ELF-1 (cell line): Measurements from ENCODE around the gene FRMD6.

Source experiments
- DNase-seq: peaks from one replicate; pipeline ENCODE4 v3.0.0-alpha.2; 2016; ENCODE audit warnings: low read depth, low spot score

The FRMD6 gene

GRCh38 chr14:51666070-51666469, 14.4 kb downstream of the FRMD6 start:
- DNase-seq = no peak

DNA sequence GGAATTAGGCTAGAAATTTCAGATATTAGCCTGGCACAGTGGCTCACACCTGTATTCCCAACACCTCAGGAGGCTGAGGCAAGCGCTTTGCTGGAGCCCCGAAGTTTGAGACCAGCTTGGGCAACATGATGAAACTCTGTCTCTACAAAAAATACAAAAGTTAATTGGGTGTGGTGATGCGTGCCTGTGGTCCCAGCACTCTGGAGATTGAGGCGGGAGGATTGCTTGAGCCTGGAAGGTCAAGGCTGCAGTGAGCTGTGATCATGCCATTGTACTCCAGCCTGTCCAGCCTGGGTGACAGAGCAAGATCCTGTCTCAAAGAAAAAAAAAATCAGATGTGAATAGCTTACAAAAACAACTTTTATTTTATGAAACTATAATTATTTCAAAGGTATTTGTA, 15.1 kb downstream of the FRMD6 start:
- DNase-seq = no peak

GRCh38 chr14:51668870-51669269, 17.2 kb downstream of the FRMD6 start:
- no peak for DNase-seq

- no peak for DNase-seq
Observed at GRCh38 chr14:51674294-51675002, 22.7 kb downstream of the FRMD6 start.

- no peak for DNase-seq
Observed at GRCh38 chr14:51676549-51676948, 24.8 kb downstream of the FRMD6 start.

- no peak for DNase-seq
Observed at GRCh38 chr14:51677266-51677665, 25.6 kb downstream of the FRMD6 start.

- DNase-seq = no peak
Observed at GRCh38 chr14:51677738-51678137, 26.0 kb downstream of the FRMD6 start.

DNA sequence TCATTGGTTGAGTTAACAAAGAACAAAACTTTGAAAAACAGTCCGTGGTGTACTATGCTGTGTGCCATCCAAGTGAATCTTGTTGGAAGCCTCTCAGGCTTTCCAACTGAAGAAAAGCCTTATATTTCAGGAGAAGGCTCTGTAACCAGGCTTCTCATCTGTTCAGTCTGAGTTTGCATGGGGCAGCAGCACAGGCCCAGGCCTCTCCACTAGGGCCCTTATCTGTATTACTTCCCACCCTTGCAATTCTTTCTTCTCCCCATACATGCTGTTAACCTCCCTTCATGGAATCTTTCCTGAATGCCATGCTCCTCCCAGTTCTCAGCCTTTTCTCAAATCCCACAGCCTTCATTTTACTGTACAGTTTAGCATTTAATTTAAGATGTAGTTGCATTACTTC, 28.3 kb downstream of the FRMD6 start:
- DNase-seq = peak; percentile 19

GRCh38 chr14:51681411-51681810, 29.7 kb downstream of the FRMD6 start:
- DNase-seq = no peak

- DNase-seq = no peak
Observed at GRCh38 chr14:51682411-51682810, 30.7 kb downstream of the FRMD6 start.

GRCh38 chr14:51684760-51685159, 33.0 kb downstream of the FRMD6 start:
- no peak for DNase-seq

GRCh38 chr14:51691176-51691575, 39.5 kb downstream of the FRMD6 start:
- DNase-seq = no peak

DNA sequence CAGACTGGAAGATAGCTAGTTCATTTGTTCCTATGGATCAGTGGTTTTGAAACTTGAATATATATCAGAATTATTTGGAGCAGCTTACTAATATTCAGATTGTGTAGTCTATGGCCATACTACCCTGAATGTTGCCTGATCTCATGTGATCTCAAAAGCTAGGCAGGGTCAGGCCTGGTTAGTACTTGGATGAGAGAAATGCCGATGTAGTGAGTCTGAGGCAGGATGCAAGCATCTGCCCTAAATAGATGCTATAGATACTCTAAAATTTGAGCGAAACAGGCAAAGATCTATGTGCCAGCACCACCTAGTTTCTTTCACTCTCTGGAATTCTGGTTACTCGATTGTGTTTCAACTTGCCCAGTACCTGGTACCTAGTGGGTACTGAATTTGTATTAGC, 40.9 kb downstream of the FRMD6 start:
- no peak for DNase-seq

DNA sequence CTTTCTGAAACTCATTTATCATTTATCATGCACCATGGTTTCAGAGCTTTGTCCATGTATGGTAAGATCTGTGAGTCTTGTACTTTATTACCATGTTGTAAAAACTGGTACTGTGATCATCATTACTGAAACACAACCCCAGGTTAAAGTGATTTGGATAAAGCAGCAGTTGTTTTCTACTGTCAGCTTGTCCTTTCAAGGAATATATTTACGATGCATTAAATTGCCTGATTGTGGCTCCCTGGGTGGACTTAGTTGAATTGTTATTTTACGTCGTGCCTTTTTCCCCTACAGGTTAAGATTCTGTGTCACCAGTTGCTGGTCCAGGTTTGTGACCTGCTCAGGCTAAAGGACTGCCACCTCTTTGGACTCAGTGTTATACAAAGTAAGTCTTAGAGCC, 46.1 kb downstream of the FRMD6 start:
- no peak for DNase-seq

- no peak for DNase-seq
Observed at GRCh38 chr14:51701951-51702350, 50.2 kb downstream of the FRMD6 start.

DNA sequence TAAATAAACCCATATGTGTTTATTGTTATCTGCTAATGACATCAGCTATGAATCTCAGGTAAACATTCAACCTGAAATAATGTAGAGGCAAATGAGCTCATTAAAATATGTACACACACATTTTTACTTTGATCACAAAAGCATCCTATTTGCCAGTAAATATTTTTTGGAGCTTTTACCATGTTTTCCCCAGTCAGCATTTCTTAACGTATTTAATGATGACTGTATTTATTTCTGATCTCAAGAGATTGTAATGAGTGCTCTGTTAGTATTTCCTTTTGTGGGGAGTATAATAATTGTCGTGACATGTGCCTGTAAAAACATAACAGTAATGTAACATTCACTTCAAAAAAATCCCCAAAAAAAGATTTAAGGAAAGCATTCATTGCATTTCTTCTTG, 52.1 kb downstream of the FRMD6 start:
- no peak for DNase-seq

DNA sequence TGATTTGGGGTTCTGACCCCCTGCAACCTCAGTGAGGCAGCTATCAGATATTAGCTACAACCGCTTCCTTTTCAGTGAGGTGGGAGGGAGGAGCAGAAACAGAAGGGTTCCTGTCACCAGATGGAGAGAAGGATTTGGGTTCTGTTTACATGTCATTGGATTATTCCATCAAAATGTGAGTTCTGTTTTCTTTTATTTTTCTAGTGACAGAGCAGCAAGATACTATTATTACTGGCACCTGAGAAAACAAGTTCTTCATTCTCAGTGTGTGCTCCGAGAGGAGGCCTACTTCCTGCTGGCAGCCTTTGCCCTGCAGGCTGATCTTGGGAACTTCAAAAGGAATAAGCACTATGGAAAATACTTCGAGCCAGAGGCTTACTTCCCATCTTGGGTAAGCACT, 52.8 kb downstream of the FRMD6 start:
- peak; percentile 43 for DNase-seq

DNA sequence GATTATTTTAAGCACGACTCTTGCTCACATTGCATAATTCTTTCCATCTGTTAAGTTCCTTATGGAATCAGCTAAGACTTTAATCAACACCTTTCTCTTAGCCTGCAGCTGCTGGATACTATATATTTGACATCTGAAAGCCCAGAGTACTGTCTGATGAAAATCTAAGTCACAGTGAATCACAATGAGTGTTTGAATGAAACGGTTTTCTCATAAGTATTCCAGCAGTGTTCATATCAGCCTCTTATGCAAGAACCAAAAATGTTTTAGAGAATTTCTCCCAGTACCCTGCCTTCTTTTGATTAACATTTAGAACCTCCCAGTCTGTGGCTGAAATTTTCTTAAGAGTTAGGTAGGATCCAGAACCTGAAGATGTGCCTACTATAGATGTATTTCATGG, 55.6 kb downstream of the FRMD6 start:
- no peak for DNase-seq

GRCh38 chr14:51711505-51711904, 59.8 kb downstream of the FRMD6 start:
- no peak for DNase-seq

DNA sequence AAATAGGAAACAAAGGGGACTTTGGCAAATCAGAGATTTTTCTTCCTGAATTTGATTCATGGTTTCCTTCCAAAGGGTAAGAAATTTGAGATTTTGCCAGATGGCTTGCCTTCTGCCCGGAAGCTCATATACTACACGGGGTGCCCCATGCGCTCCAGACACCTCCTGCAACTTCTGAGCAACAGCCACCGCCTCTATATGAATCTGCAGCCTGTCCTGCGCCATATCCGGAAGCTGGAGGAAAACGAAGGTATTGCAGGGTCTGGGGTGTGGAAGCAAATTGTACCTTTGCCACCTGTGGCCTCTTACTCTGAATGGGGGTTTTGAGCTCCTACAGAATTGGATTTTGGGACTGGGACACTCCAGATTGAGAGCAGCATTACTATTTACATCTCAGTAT, 63.5 kb downstream of the FRMD6 start:
- no peak for DNase-seq

GRCh38 chr14:51715742-51716141, 64.0 kb downstream of the FRMD6 start:
- DNase-seq = peak; percentile 14

- no peak for DNase-seq
Observed at GRCh38 chr14:51716610-51717009, 64.9 kb downstream of the FRMD6 start.

GRCh38 chr14:51717766-51718165, 66.1 kb downstream of the FRMD6 start:
- DNase-seq = no peak

DNA sequence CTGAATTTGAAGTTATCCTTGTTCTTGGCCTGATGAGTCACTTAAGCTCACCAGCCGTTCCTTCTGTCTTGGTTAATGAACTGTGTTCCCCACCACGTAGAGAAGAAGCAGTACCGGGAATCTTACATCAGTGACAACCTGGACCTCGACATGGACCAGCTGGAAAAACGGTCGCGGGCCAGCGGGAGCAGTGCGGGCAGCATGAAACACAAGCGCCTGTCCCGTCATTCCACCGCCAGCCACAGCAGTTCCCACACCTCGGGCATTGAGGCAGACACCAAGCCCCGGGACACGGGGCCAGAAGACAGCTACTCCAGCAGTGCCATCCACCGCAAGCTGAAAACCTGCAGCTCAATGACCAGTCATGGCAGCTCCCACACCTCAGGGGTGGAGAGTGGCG, 68.2 kb downstream of the FRMD6 start:
- DNase-seq = no peak
